IgD-negative memory B cell (primary cell): ENCODE measurements around the gene CALM3. TPM values are rescaled to one million over a fixed set of nuclear protein-coding genes. Genes with fewer than 3 reads are reported as not detected.

Experiments used
- H3K27ac Mint-ChIP-seq, 3 donors: one replicate each; pipeline ENCODE4 v1.8.0; 2020 to 2022; ENCODE audit warnings: mild to moderate bottlenecking in 3 of 3, mixed read lengths in 3 of 3, moderate library complexity in 1 of 3
- H3K27me3 Mint-ChIP-seq: one replicate; pipeline ENCODE4 v1.8.0; 2021; ENCODE audit warnings: mixed read lengths
- H3K36me3 Mint-ChIP-seq: one replicate; pipeline ENCODE4 v1.8.0; 2020; ENCODE audit warnings: mild to moderate bottlenecking, mixed read lengths
- H3K4me1 Mint-ChIP-seq, 3 donors: one replicate each; pipeline ENCODE4 v1.8.0; 2020 to 2022; ENCODE audit warnings: mixed read lengths in 3 of 3, mild to moderate bottlenecking in 1 of 3
- H3K4me3 Mint-ChIP-seq, 4 donors: one replicate each; pipeline ENCODE4 v1.8.0; 2020 to 2022; ENCODE audit warnings: mild to moderate bottlenecking in 4 of 4, mixed read lengths in 4 of 4, moderate library complexity in 3 of 4
- H3K9me3 Mint-ChIP-seq, 3 donors: one replicate each; pipeline ENCODE4 v1.8.0; 2020 to 2021; ENCODE audit warnings: mixed read lengths in 3 of 3, mild to moderate bottlenecking in 1 of 3
- polyA plus RNA-seq: library from polyadenylated mRNA; unstranded; fragments of 300-500 nt; fragmentation: Illumina TruSeq; gene quantifications from one replicate; pipeline ENCODE4 v1.2.3, GENCODE V29; 2021

The CALM3 gene
- polyA plus RNA-seq, 1 donor from 2014 or later = 81.2 TPM

DNA sequence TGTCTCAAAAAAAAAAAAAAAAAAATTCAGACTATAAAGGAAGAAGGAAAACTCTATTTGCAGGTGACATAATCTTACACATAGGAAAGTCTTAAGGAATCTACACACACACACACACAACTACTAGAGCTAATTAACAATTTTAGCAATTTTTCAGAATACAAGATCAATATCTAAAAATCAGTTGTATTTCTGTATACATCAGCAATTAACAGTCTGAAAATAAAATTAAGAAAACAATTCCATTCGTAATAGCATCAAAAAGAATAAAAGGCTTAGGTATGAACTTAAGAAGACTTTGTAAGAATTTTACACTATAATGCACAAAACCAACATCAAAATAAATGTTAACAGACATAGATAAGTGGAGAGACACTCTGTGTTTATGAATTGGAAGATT is 15.6 kb upstream of the CALM3 start:
- Mint-ChIP-seq H3K36me3 (peaks cover 2% of the 10 kb centered on the region), H3K27ac (no peak overlapping the region), H3K9me3 (no peaks in the 10 kb centered on the region), H3K4me1 (peaks cover 0 to 2% (median 1%) of the 10 kb centered on the region in 3 donors), H3K27me3 (peaks cover 2% of the 10 kb centered on the region), H3K4me3 (no peak overlapping the region)

GRCh38 chr19:46586294-46586693 is 14.8 kb upstream of the CALM3 start:
- H3K9me3 Mint-ChIP-seq = peaks cover 0 to 4% (median 0%) of the 10 kb centered on the region in 3 donors
- H3K27me3 Mint-ChIP-seq = peaks cover 2% of the 10 kb centered on the region
- no peak overlapping the region for H3K4me3 Mint-ChIP-seq
- peaks cover 0 to 2% (median 1%) of the 10 kb centered on the region in 3 donors for H3K4me1 Mint-ChIP-seq
- H3K36me3 Mint-ChIP-seq = peaks cover 2% of the 10 kb centered on the region
- H3K27ac Mint-ChIP-seq = no peak overlapping the region

- H3K4me3 Mint-ChIP-seq = no peak overlapping the region
- no peak overlapping the region for H3K27ac Mint-ChIP-seq
Measured at GRCh38 chr19:46587861-46588260, 13.3 kb upstream of the CALM3 start.

GRCh38 chr19:46591254-46591653 is 9.9 kb upstream of the CALM3 start:
- Mint-ChIP-seq H3K36me3 (no peaks in the 10 kb centered on the region), H3K27me3 (no peaks in the 10 kb centered on the region), H3K27ac (no peak overlapping the region), H3K9me3 (peaks cover 0 to 4% (median 0%) of the 10 kb centered on the region in 3 donors), H3K4me1 (peaks cover 0 to 1% (median 0%) of the 10 kb centered on the region in 3 donors), H3K4me3 (no peak overlapping the region)

More at GRCh38 chr19:46587861-46588260, 13.3 kb upstream of the CALM3 start:
- Mint-ChIP-seq H3K27me3 (peaks cover 2% of the 10 kb centered on the region), H3K4me1 (peaks cover 0 to 2% (median 1%) of the 10 kb centered on the region in 3 donors), H3K9me3 (peaks cover 0 to 4% (median 0%) of the 10 kb centered on the region in 3 donors), H3K36me3 (peaks cover 2% of the 10 kb centered on the region)

GRCh38 chr19:46591870-46592269 is 9.3 kb upstream of the CALM3 start:
- H3K36me3 Mint-ChIP-seq = no peaks in the 10 kb centered on the region
- H3K27ac Mint-ChIP-seq = no peak overlapping the region

GRCh38 chr19:46596008-46596407 is 5.1 kb upstream of the CALM3 start:
- Mint-ChIP-seq H3K36me3 (no peaks in the 10 kb centered on the region), H3K4me3 (no peak overlapping the region), H3K27me3 (no peaks in the 10 kb centered on the region), H3K9me3 (peaks cover 0 to 10% (median 5%) of the 10 kb centered on the region in 3 donors), H3K27ac (no peak overlapping the region), H3K4me1 (peaks cover 0 to 6% (median 2%) of the 10 kb centered on the region in 3 donors)

More at GRCh38 chr19:46591870-46592269, 9.3 kb upstream of the CALM3 start:
- Mint-ChIP-seq H3K4me1 (peaks cover 0 to 1% (median 0%) of the 10 kb centered on the region in 3 donors), H3K9me3 (peaks cover 0 to 4% (median 0%) of the 10 kb centered on the region in 3 donors), H3K27me3 (no peaks in the 10 kb centered on the region), H3K4me3 (no peak overlapping the region)

GRCh38 chr19:46598372-46598917 is 2.7 kb upstream of the CALM3 start:
- Mint-ChIP-seq H3K4me3 (peak overlapping the region in 2 of 4 donors; percentile 19 to 92), H3K4me1 (peaks cover 7 to 14% (median 14%) of the 10 kb centered on the region in 3 donors), H3K27ac (peak overlapping the region in 1 of 3 donors; percentile 99), H3K36me3 (no peaks in the 10 kb centered on the region), H3K27me3 (no peaks in the 10 kb centered on the region), H3K9me3 (peaks cover 0 to 8% (median 5%) of the 10 kb centered on the region in 3 donors)

DNA sequence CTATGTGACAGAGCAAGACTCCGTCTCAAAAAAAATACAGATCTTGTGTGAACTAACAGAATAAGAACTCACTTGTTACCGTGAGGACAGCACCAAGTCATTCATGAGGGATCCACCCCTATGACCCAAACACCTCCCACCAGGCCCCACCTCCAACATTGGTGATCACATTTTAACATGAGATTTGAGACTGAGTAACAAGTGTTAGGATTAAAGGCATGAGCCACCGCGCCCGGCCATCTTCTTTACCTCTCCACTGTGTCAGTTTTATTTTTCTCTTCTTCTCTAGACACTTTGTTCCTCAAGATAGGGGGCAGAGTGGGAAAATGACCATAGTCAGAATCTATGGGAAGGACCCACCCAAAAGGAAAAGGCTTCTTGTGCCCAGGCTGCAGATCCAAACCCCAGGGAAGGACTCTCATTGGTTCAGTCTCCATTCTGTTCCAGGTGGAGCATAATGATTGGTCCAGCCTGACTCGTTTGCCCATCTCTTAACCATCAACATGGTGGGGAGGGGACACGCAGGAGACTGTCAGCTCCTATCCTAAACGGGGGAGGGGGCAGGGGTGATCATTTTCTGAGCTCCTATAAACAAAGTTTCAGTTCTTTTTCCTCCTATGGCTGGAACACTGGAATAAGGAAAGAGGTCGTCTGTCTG is 1.3 kb upstream of the CALM3 start:
- H3K27ac Mint-ChIP-seq = peak overlapping the region; percentile 99 to 100 (median 100)
- H3K36me3 Mint-ChIP-seq = no peaks in the 10 kb centered on the region
- peaks cover 0 to 8% (median 5%) of the 10 kb centered on the region in 3 donors for H3K9me3 Mint-ChIP-seq
- peaks cover 9 to 16% (median 15%) of the 10 kb centered on the region in 3 donors for H3K4me1 Mint-ChIP-seq
- H3K4me3 Mint-ChIP-seq = peak overlapping the region; percentile 92 to 100 (median 100)
- H3K27me3 Mint-ChIP-seq = no peaks in the 10 kb centered on the region

DNA sequence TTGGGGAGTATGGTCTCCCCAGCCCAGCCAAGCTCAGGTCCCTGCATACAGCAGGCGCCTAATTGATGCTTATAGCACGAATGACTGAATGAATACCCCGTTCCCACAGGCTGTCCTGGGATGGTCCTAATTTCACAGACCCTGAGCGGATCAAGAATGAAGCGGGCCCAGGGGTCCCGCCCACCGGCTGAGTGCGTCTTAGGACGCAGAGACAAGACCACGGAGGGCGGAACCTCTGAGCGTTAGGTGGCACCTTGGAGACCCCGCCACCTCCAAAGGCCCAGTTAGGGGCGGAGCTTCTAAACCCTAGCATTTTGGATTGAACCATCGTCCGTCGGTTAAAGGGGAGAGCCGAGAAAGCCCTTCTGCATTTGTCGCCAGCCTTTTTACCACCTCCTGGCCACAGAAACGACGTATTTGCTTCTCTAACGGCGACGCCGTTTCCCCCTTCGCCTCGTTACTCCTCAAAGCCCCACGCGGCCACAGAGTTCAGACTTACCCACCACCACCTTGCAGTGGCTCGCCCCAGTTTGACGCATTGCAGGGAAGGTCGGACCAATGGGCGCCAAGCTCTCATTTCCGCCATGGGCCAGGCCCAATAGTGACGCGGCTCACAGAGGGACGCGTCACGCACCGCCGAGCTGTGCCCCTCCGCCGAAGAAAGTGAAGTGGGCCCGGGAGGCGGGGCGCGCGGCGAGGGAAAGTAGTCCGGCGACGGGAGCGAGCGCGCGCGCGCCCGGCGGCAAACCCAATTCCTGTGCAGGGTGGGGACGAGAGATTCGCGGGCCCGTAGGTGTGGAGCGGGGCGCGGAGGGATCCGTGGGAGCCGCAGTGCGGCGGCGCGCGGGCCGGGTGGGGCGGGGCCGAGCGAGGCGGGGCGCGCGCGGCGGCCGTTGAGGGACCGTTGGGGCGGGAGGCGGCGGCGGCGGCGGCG is 479 bp upstream of the CALM3 start:
- peak overlapping the region; percentile 99 to 100 (median 100) for H3K27ac Mint-ChIP-seq
- no peaks in the 10 kb centered on the region for H3K27me3 Mint-ChIP-seq
- H3K4me1 Mint-ChIP-seq = peaks cover 9 to 16% (median 15%) of the 10 kb centered on the region in 3 donors
- H3K9me3 Mint-ChIP-seq = peaks cover 0 to 8% (median 5%) of the 10 kb centered on the region in 3 donors
- peaks cover under 1% of the 10 kb centered on the region for H3K36me3 Mint-ChIP-seq
- H3K4me3 Mint-ChIP-seq = peak overlapping the region; percentile 92 to 100 (median 100)

DNA sequence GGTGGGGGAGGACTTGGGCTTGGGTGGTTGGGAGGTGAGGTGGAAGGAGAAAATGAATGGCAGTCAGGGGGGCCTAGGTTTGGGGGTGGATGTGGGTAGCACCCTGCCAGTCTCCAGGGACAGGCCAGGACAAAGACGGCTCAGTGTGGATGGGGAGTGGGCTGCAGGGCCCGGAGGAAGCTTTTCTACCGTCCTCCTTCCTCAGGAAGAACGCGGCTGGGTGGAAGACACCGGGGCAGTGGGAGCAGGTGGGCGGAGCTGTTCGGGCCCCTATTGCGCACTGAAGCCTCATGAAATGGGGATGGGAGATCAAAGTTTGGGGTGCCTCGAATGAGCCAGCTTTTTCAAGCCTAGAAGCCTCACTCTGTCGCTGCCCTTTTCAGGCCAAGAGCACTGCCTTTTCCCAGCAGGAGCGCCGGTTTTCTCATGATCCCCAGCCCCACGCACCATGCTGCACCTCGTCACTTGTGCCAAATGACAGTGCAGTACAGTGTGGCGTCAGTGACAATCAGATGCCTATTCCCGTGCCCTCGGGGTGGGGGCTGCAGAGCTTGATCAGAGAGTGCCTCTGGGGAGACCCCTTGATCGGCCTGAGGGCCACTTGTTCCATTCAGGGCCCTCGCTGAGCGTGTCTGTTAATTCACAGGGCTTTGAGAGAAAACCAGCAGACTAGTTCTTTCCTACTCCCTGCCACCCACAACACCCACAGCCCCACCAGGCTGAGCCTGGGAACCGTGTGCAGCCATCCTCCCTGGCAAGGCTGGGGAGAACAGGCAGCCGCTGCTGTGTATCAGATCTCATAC is 1.5 kb downstream of the CALM3 start:
- H3K27me3 Mint-ChIP-seq = no peaks in the 10 kb centered on the region

GRCh38 chr19:46603195-46603637 is 2.1 kb downstream of the CALM3 start:
- H3K4me1 Mint-ChIP-seq = peaks cover 9 to 20% (median 14%) of the 10 kb centered on the region in 3 donors
- peaks cover 0 to 4% (median 3%) of the 10 kb centered on the region in 3 donors for H3K9me3 Mint-ChIP-seq
- peaks cover 5% of the 10 kb centered on the region for H3K36me3 Mint-ChIP-seq
- H3K4me3 Mint-ChIP-seq = peak overlapping the region; percentile 92 to 100 (median 100)
- no peaks in the 10 kb centered on the region for H3K27me3 Mint-ChIP-seq
- peak overlapping the region in 2 of 3 donors; percentile 57 to 99 for H3K27ac Mint-ChIP-seq

More for the DNA sequence above, 1.5 kb downstream of the CALM3 start:
- H3K27ac Mint-ChIP-seq = peak overlapping the region; percentile 81 to 100 (median 99)
- peaks cover 0 to 8% (median 5%) of the 10 kb centered on the region in 3 donors for H3K9me3 Mint-ChIP-seq
- peaks cover 9 to 20% (median 15%) of the 10 kb centered on the region in 3 donors for H3K4me1 Mint-ChIP-seq
- H3K4me3 Mint-ChIP-seq = peak overlapping the region; percentile 92 to 100 (median 100)
- peaks cover 3% of the 10 kb centered on the region for H3K36me3 Mint-ChIP-seq

DNA sequence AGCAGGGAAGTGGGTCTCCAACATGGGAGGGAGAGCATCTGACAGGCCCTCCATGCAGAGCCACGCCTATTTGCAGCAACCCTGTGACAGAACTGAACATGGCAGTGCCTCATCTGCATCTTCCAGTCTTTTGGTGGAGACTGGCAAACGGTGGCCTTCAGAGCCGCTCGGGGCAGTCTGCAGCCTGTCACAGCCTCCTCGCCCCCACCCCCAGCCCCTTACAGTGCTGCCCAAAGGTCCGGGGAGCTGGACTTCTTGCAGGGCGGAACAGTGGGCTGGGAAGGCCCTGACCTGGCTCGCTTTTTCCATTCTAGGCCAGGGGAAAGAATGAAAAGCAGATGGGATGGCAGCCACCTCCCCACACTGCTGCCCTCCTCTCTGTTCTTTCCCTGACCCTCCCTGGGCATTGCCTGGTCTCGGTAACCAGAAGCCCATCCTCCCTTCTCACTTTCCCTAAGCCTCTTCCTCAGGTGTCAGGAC is 2.7 kb downstream of the CALM3 start:
- Mint-ChIP-seq H3K4me1 (peaks cover 9 to 20% (median 14%) of the 10 kb centered on the region in 3 donors), H3K36me3 (peaks cover 7% of the 10 kb centered on the region), H3K4me3 (peak overlapping the region in 2 of 4 donors; percentile 17 to 92), H3K27ac (peak overlapping the region in 1 of 3 donors; percentile 99), H3K27me3 (no peaks in the 10 kb centered on the region), H3K9me3 (no peaks in the 10 kb centered on the region)

DNA sequence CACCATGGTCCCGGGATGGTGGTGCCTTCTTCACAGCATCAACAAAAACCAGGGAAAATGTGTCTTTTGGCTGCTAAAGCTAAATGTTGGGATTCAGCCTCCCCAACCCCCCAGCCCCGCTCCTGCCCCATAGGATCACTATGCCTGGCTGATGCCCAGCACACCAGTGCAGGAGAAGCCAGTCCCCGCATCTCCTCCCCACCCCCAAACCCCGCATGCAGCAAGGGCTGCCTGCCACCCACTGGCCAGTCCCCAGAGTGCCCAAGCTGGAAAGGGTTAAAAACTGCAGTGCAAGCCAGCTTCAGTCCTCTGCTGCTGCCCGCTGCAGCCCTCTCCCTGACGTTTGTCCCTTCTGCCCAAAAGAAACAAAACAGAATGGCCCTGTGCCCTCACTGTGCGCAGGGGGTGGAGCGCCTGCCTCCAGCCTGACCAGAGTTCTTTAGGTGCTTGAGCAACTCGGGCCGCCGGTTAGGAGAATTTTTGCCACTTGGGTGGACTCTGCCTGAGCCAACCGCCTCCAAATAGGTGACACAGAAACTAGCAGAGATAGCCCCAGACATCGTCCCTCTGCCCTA is 3.7 kb downstream of the CALM3 start:
- no peaks in the 10 kb centered on the region for H3K9me3 Mint-ChIP-seq
- peak overlapping the region in 1 of 4 donors; percentile 66 for H3K4me3 Mint-ChIP-seq
- peaks cover 14 to 22% (median 14%) of the 10 kb centered on the region in 3 donors for H3K4me1 Mint-ChIP-seq
- no peaks in the 10 kb centered on the region for H3K27me3 Mint-ChIP-seq
- peaks cover 7% of the 10 kb centered on the region for H3K36me3 Mint-ChIP-seq
- peak overlapping the region in 1 of 3 donors; percentile 39 for H3K27ac Mint-ChIP-seq
